Peyer's patch (tissue), 4 donors: Measurements from ENCODE around the gene MDN1.

Experiments used
- CTCF ChIP-seq, 6 experiments: fragments of 450-650 bp in 4 of 6; fragments of 200-600 bp in 2 of 6; sonication (generic) in 1 of 6; IDR thresholded peaks; one replicate each; pipeline ENCODE4 v1.5.1; 2017 to 2019; ENCODE audit warnings: antibody characterized with exemption in 6 of 6, mild to moderate bottlenecking in 3 of 6, moderate library complexity in 1 of 6
- POLR2A ChIP-seq, 2 donors: fragments of 450-650 bp; IDR thresholded peaks; one replicate each; pipeline ENCODE4 v1.5.1; 2017; ENCODE audit warnings: antibody characterized with exemption in 2 of 2, mild to moderate bottlenecking in 2 of 2, moderate library complexity in 2 of 2

GRCh38 chr6:89805814-89806371, 13.7 kb downstream of the MDN1 start:
- TF ChIP-seq CTCF (IDR thresholded peaks at IDR 0.05), result no peak
- no peak for TF ChIP-seq POLR2A (IDR thresholded peaks at IDR 0.05)
